ENCODE results near the gene CYP27A1. TPM values are rescaled to one million over a fixed set of nuclear protein-coding genes. Genes with fewer than 3 reads are reported as not detected.

Gene CYP27A1
- total RNA-seq, 1 donor = 4.7 TPM

DNA sequence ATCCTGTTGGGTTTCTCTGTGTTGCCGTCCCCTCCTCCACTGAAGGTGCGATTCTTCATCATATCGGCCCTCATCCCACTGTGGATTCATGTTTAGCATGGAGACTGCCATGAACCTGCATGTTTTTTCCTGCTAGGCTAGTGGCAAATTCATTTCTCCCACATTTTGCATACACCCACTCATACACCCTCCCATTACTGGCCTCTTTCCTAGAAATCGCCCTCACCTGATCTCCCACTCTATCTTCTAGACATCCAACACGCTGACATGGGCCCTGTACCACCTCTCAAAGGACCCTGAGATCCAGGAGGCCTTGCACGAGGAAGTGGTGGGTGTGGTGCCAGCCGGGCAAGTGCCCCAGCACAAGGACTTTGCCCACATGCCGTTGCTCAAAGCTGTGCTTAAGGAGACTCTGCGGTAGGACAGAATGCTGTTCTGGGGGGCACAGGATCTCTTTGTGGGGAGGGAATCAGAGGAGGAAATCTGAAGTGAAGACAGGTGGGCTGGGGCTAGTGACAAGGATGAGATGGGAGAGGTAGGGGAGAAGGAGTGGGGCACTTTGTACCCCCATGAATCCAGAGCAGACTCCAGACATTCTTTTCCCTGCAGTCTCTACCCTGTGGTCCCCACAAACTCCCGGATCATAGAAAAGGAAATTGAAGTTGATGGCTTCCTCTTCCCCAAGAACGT, 32.0 kb downstream of the CYP27A1 start:
- H3K4me3 ChIP-seq (ENCODE audit: low read depth, low read length) = no peak overlapping the region
- no peak for TF ChIP-seq CTCF (IDR thresholded peaks at IDR 0.05; ENCODE audit: insufficient read depth, low read depth, low read length)
- DNase-seq (ENCODE audit: low read depth) = no peak

DNA sequence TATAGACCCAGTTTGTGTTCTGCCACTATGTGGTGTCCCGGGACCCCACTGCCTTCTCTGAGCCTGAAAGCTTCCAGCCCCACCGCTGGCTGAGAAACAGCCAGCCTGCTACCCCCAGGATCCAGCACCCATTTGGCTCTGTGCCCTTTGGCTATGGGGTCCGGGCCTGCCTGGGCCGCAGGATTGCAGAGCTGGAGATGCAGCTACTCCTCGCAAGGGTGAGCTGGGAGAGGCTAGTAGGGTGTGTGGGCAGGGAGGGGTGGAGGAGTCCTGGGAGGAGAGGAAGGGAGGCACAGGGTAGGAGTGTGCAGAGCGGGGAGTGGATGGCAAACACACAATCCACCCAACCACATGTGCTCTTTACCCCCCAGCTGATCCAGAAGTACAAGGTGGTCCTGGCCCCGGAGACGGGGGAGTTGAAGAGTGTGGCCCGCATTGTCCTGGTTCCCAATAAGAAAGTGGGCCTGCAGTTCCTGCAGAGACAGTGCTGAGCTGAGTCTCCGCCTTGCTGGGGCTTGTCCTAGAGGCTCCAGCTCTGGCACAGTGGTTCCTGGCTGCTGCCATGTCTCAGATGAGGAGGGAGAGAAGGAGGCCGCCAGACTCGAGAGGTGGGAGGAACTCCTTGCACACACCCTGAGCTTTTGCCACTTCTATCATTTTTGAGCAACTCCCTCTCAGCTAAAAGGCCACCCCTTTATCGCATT, 32.7 kb downstream of the CYP27A1 start:
- no peak for DNase-seq (ENCODE audit: low read depth)
- TF ChIP-seq CTCF (IDR thresholded peaks at IDR 0.05; ENCODE audit: insufficient read depth, low read depth, low read length) = no peak
- H3K4me3 ChIP-seq (ENCODE audit: low read depth, low read length) = no peak overlapping the region

- no peak for TF ChIP-seq CTCF (IDR thresholded peaks at IDR 0.05; ENCODE audit: insufficient read depth, low read depth, low read length)
- no peak overlapping the region for H3K4me3 ChIP-seq (ENCODE audit: low read depth, low read length)
- DNase-seq (ENCODE audit: low read depth) = no peak
Measured at GRCh38 chr2:218815244-218815637, 33.3 kb downstream of the CYP27A1 start.

DNA sequence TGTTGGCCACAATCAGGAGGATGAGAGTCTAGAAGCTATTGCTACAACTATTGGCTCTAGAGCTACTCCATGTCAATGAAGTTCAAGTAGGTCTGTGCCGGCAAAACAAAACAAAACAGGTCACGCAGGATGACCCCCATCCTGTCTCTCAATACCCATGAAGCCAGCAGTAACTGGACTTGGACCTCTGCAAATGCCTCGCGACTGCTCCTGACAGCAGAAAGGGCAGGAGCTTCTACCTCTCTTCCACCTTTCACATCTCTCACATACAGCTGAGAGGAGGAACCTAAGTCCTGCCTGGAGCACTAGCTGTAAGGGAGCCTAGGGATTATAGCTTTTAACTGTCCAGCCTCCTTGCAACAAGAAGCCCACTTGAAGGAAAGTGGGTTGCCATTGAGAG, 33.7 kb downstream of the CYP27A1 start:
- DNase-seq (ENCODE audit: low read depth) = no peak
- no peak overlapping the region for H3K4me3 ChIP-seq (ENCODE audit: low read depth, low read length)
- no peak for TF ChIP-seq CTCF (IDR thresholded peaks at IDR 0.05; ENCODE audit: insufficient read depth, low read depth, low read length)

GRCh38 chr2:218816561-218817011, 34.6 kb downstream of the CYP27A1 start:
- no peak for TF ChIP-seq CTCF (IDR thresholded peaks at IDR 0.05; ENCODE audit: insufficient read depth, low read depth, low read length)
- H3K4me3 ChIP-seq (ENCODE audit: low read depth, low read length) = no peak overlapping the region
- DNase-seq (ENCODE audit: low read depth) = no peak

GRCh38 chr2:218819093-218819492, 37.1 kb downstream of the CYP27A1 start:
- TF ChIP-seq CTCF (IDR thresholded peaks at IDR 0.05; ENCODE audit: insufficient read depth, low read depth, low read length) = no peak
- DNase-seq (ENCODE audit: low read depth) = no peak
- H3K4me3 ChIP-seq (ENCODE audit: low read depth, low read length) = no peak overlapping the region

Data from fibroblast of villous mesenchyme (primary cell).